Heart left ventricle (tissue), 13 donors: ENCODE results near the gene ARHGAP10.

Source experiments
- CTCF ChIP-seq, 12 donors: fragments of 200-600 bp; sonication (generic) in 4 of 12; IDR thresholded peaks; one replicate each; pipeline versions ENCODE4 v1.5.0 to v1.8.0; 2018 to 2022; ENCODE audit warnings: antibody characterized with exemption in 12 of 12, mild to moderate bottlenecking in 5 of 12
- POLR2A ChIP-seq, 2 donors: fragments of 450-650 bp; IDR thresholded peaks; one replicate each; pipeline ENCODE4 v1.6.1; 2017; ENCODE audit warnings: antibody characterized with exemption in 2 of 2, mild to moderate bottlenecking in 2 of 2, moderate library complexity in 2 of 2
- donor health status: ischemic (EF 13 %, LVEDD 7.1; RV severe dilation, severe dysfunction).
- donor health status: DM: no; HTN: yes; CAD: no.
- donor health status: DM: no; HTN: no; CAD: no.
- donor health status: ischemic (EF 25% LVEDD 6.9; RV normal size, moderate dysfunction).
- donor health status: ischemic (EF 25% LVEDD 5.7; RV mildly dilated, moderate dysfunction).
- donor health status: ischemic (EF 35%, LVEDD 5.7; RV mildly dilated, moderate dysfunction).
- donor health status: nonischemic (EF 11% LVEDD 7.7; RV severe dilation, severe dysfunction).
- donor health status: DM: yes; HTN: yes; CAD: no.
- donor health status: PGD.
- donor health status: ischemic (EF 29% LVEDD 5.4; RV normal size, mild dysfunction).
- donor health status: nonischemic (EF 23%, LVEDD 6.1; RV moderate dilation, normal function).

GRCh38 chr4:147693218-147693617 lies 38.7 kb upstream of the ARHGAP10 start:
- TF ChIP-seq POLR2A (IDR thresholded peaks at IDR 0.05) (no peak), CTCF (IDR thresholded peaks at IDR 0.05) (no peak)
